HEK293 (cell line): ENCODE data around the gene SMIM13.
A peak's percentile ranks its signal among the peaks of the same experiment; 100 is the strongest.

ENCODE experiments used
- CTCF ChIA-PET: fragments of 350-600 bp; formaldehyde crosslinking; extraction: SDS; loops from one replicate; lab custom pipeline; 2021; ENCODE audit warnings: antibody characterized with exemption; lab: Yijun Ruan, JAX
- POLR2A ChIA-PET: fragments of 300-600 bp; formaldehyde crosslinking; extraction: SDS; loops from one replicate; lab custom pipeline; 2020; ENCODE audit warnings: antibody characterized with exemption, inconsistent platforms; lab: Yijun Ruan, JAX
- H3K27ac ChIP-seq: fragments of 200-500 bp; sonication (Bioruptor generic); 2 replicates; pipeline ENCODE4 v1.5.1; 2014; ENCODE audit warnings: low read depth, low read length, control low read depth, inconsistent platforms; ENCODE audit errors: extremely low read depth
- H3K36me3 ChIP-seq, 2 experiments: fragments of 200-500 bp in 1 of 2; sonication (Bioruptor generic) in 1 of 2; 1 replicate in 1 of 2; 2 replicates in 1 of 2; pipeline ENCODE4 v1.5.1; 2014 to 2017; ENCODE audit warnings: inconsistent platforms in 2 of 2, low read length in 2 of 2; ENCODE audit not compliant: control insufficient read depth in 2 of 2, insufficient read depth in 1 of 2
- H3K4me1 ChIP-seq: fragments of 200-500 bp; sonication (Bioruptor generic); 2 replicates; pipeline ENCODE4 v1.5.1; 2014; ENCODE audit warnings: mild to moderate bottlenecking, low read length, inconsistent platforms; ENCODE audit not compliant: control insufficient read depth, insufficient read depth
- H3K4me3 ChIP-seq: 2 replicates; pipeline ENCODE4 v1.5.1; 2011; ENCODE audit warnings: low read depth, mild to moderate bottlenecking, control low read depth, low read length, moderate library complexity
- H3K9me3 ChIP-seq: fragments of 200-500 bp; sonication (Bioruptor generic); 2 replicates; pipeline ENCODE4 v1.5.1; 2014; ENCODE audit warnings: low read depth, low read length, inconsistent platforms; ENCODE audit not compliant: control insufficient read depth, insufficient read depth
- AEBP2 ChIP-seq: fragments of 450-650 bp; formaldehyde crosslinking; IDR thresholded peaks from 2 replicates; pipeline ENCODE4 v1.5.1; 2016; ENCODE audit warnings: missing biosample characterization, missing genetic modification characterization, borderline replicate concordance
- BCL11B ChIP-seq: fragments of 450-650 bp; formaldehyde crosslinking; IDR thresholded peaks from 2 replicates; pipeline ENCODE4 v1.5.1; 2016; ENCODE audit warnings: low read depth, missing biosample characterization, missing genetic modification characterization
- ELK4 ChIP-seq: IDR thresholded peaks from 2 replicates; pipeline ENCODE4 v1.6.1; 2011; ENCODE audit warnings: mild to moderate bottlenecking, low read depth, low read length, borderline replicate concordance
- GLIS1 ChIP-seq: fragments of 450-650 bp; formaldehyde crosslinking; IDR thresholded peaks from 2 replicates; pipeline ENCODE4 v1.5.1; 2016; ENCODE audit warnings: missing biosample characterization, missing genetic modification characterization
- KLF16 ChIP-seq: fragments of 450-650 bp; formaldehyde crosslinking; IDR thresholded peaks from 2 replicates; pipeline ENCODE4 v1.5.1; 2017; ENCODE audit warnings: missing biosample characterization, missing genetic modification characterization
- KLF17 ChIP-seq: fragments of 450-650 bp; formaldehyde crosslinking; IDR thresholded peaks from 2 replicates; pipeline ENCODE4 v1.5.1; 2016; ENCODE audit warnings: missing biosample characterization, missing genetic modification characterization
- RBAK ChIP-seq: fragments of 450-650 bp; formaldehyde crosslinking; IDR thresholded peaks from 2 replicates; pipeline ENCODE4 v1.5.1; 2016; ENCODE audit warnings: missing biosample characterization, missing genetic modification characterization
- TRIM28 ChIP-seq: IDR thresholded peaks from 2 replicates; pipeline ENCODE4 v1.6.1; 2011; ENCODE audit warnings: low read length, control low read depth, borderline replicate concordance
- WT1 ChIP-seq: fragments of 450-650 bp; formaldehyde crosslinking; IDR thresholded peaks from 2 replicates; pipeline ENCODE4 v1.5.1; 2016; ENCODE audit warnings: missing biosample characterization, missing genetic modification characterization
- ZBTB11 ChIP-seq: fragments of 450-650 bp; formaldehyde crosslinking; conservative IDR thresholded peaks from 2 replicates; pipeline ENCODE4 v1.5.1; 2016; ENCODE audit warnings: low read depth, missing biosample characterization, missing genetic modification characterization
- ZBTB44 ChIP-seq: fragments of 450-650 bp; IDR thresholded peaks from 2 replicates; pipeline ENCODE4 v1.5.1; 2018; ENCODE audit warnings: missing biosample characterization, mild to moderate bottlenecking, missing genetic modification characterization
- ZBTB8A ChIP-seq: fragments of 450-650 bp; formaldehyde crosslinking; IDR thresholded peaks from 2 replicates; pipeline ENCODE4 v1.5.1; 2016; ENCODE audit warnings: missing biosample characterization, missing genetic modification characterization
- ZFP69B ChIP-seq: fragments of 450-650 bp; formaldehyde crosslinking; IDR thresholded peaks from 2 replicates; pipeline ENCODE4 v1.5.1; 2016; ENCODE audit warnings: missing biosample characterization, missing genetic modification characterization
- ZNF112 ChIP-seq: fragments of 450-650 bp; formaldehyde crosslinking; IDR thresholded peaks from 2 replicates; pipeline ENCODE4 v1.5.0; 2017; ENCODE audit warnings: missing biosample characterization, missing genetic modification characterization
- ZNF148 ChIP-seq: fragments of 450-650 bp; formaldehyde crosslinking; IDR thresholded peaks from 2 replicates; pipeline ENCODE4 v1.5.0; 2017; ENCODE audit warnings: missing biosample characterization, missing genetic modification characterization, borderline replicate concordance
- ZNF16 ChIP-seq: fragments of 450-650 bp; formaldehyde crosslinking; IDR thresholded peaks from 2 replicates; pipeline ENCODE4 v1.5.1; 2016; ENCODE audit warnings: low read depth, missing biosample characterization, missing genetic modification characterization
- ZNF266 ChIP-seq: fragments of 450-650 bp; formaldehyde crosslinking; IDR thresholded peaks from 2 replicates; pipeline ENCODE4 v1.5.1; 2016; ENCODE audit warnings: missing biosample characterization, missing genetic modification characterization, low read depth
- ZNF394 ChIP-seq: fragments of 450-650 bp; formaldehyde crosslinking; IDR thresholded peaks from 2 replicates; pipeline ENCODE4 v1.5.1; 2016; ENCODE audit warnings: missing biosample characterization, missing genetic modification characterization, mild to moderate bottlenecking, moderate library complexity, borderline replicate concordance
- ZNF510 ChIP-seq: fragments of 450-650 bp; formaldehyde crosslinking; IDR thresholded peaks from 2 replicates; pipeline ENCODE4 v1.5.1; 2018; ENCODE audit warnings: mild to moderate bottlenecking, missing genetic modification characterization, missing biosample characterization; ENCODE audit not compliant: insufficient replicate concordance
- ZNF514 ChIP-seq: fragments of 450-650 bp; formaldehyde crosslinking; IDR thresholded peaks from 2 replicates; pipeline ENCODE4 v1.5.1; 2016; ENCODE audit warnings: missing biosample characterization, missing genetic modification characterization
- ZNF621 ChIP-seq: fragments of 450-650 bp; formaldehyde crosslinking; IDR thresholded peaks from 2 replicates; pipeline ENCODE4 v1.5.1; 2017; ENCODE audit warnings: missing biosample characterization, missing genetic modification characterization
- ZNF670 ChIP-seq: fragments of 450-650 bp; formaldehyde crosslinking; IDR thresholded peaks from 2 replicates; pipeline ENCODE4 v1.5.1; 2016; ENCODE audit warnings: missing biosample characterization, missing genetic modification characterization, low read depth
- ZNF776 ChIP-seq: fragments of 450-650 bp; formaldehyde crosslinking; IDR thresholded peaks from 2 replicates; pipeline ENCODE4 v1.5.0; 2017; ENCODE audit warnings: missing biosample characterization, missing genetic modification characterization, borderline replicate concordance
- ZSCAN4 ChIP-seq: fragments of 450-650 bp; formaldehyde crosslinking; IDR thresholded peaks from 2 replicates; pipeline ENCODE4 v1.5.1; 2017; ENCODE audit warnings: missing biosample characterization, missing genetic modification characterization

Gene SMIM13

GRCh38 chr6:11120271-11121005 lies 26.8 kb downstream of the SMIM13 start:
- Histone ChIP-seq H3K4me3 (no peak overlapping the region), H3K9me3 (no peaks in the 10 kb centered on the region), H3K36me3 (no peaks in the 10 kb centered on the region; a peak in 1 of 3 replicates), H3K27ac (peak overlapping the region; percentile 28; the same call in 1 of the 2 replicates), H3K4me1 (peaks cover 31% of the 10 kb centered on the region)
- POLR2A ChIA-PET: interaction anchor here (1.3 kb wide), 1 partner anchor 25 kb away, joined by 3 read pairs; no protein-coding TSS in a partner anchor
- CTCF ChIA-PET: interaction anchor here (0.8 to 1.8 kb wide), 3 partner anchors 12 to 376 kb away, joined by 3 to 7 read pairs (median 5); no protein-coding TSS in a partner anchor
- TF ChIP-seq KLF16 (tag by site-specific recombination): no peak
- no peak for TF ChIP-seq BCL11B (tag by site-specific recombination)
- no peak for TF ChIP-seq ZNF621 (tag by site-specific recombination)
- no peak for TF ChIP-seq ZNF510
- no peak for TF ChIP-seq AEBP2 (tag by site-specific recombination)
- TF ChIP-seq ZBTB8A (tag by site-specific recombination): no peak
- TF ChIP-seq ZBTB44 (tag by site-specific recombination): no peak
- TF ChIP-seq ZNF112: no peak
- peak; percentile 70; the same call in 1 of the 2 replicates for TF ChIP-seq TRIM28
- TF ChIP-seq WT1: 0 out of 2 replicates have a peak, but pooled peaks have one; percentile 47
- no peak for TF ChIP-seq ZNF16 (tag by site-specific recombination)
- no peak for TF ChIP-seq ZNF776
- no peak for TF ChIP-seq KLF17 (tag by site-specific recombination)
- no peak for TF ChIP-seq ZNF266 (tag by site-specific recombination)
- TF ChIP-seq ZNF148 (tag by site-specific recombination): no peak
- peak; percentile 25; the same call in 1 of the 2 replicates for TF ChIP-seq ZFP69B
- TF ChIP-seq GLIS1: no peak
- TF ChIP-seq ZNF394 (tag by site-specific recombination): peak; percentile 23; the same call in 1 of the 2 replicates
- no peak for TF ChIP-seq ZBTB11 (tag by site-specific recombination)
- TF ChIP-seq ELK4: no peak
- TF ChIP-seq ZNF670: no peak
- TF ChIP-seq RBAK (tag by site-specific recombination): no peak
- TF ChIP-seq ZNF514 (tag by site-specific recombination): no peak
- TF ChIP-seq ZSCAN4 (tag by site-specific recombination): no peak
